Nephron progenitor cell (in vitro differentiated cells): ENCODE data around the gene STK11.
A peak's percentile ranks its signal among the peaks of the same experiment; 100 is the strongest.

Experiments
- DNase-seq: peaks from one replicate; pipeline ENCODE4 v3.0.0; 2021
- H3K27ac Mint-ChIP-seq: 2 replicates; pipeline ENCODE4 v1.8.0; 2021; ENCODE audit warnings: mild to moderate bottlenecking, moderate library complexity, mixed read lengths
- H3K27me3 Mint-ChIP-seq: 2 replicates; pipeline ENCODE4 v1.8.0; 2021; ENCODE audit warnings: mild to moderate bottlenecking, low read depth, mixed read lengths; ENCODE audit not compliant: poor library complexity
- H3K36me3 Mint-ChIP-seq: 2 replicates; pipeline ENCODE4 v1.8.0; 2021; ENCODE audit warnings: low read depth, mixed read lengths
- H3K4me1 Mint-ChIP-seq: 2 replicates; pipeline ENCODE4 v1.8.0; 2021; ENCODE audit warnings: mixed read lengths
- H3K4me3 Mint-ChIP-seq: 2 replicates; pipeline ENCODE4 v1.8.0; 2021; ENCODE audit warnings: mild to moderate bottlenecking, moderate library complexity, mixed read lengths
- H3K9me3 Mint-ChIP-seq: 2 replicates; pipeline ENCODE4 v1.8.0; 2021; ENCODE audit warnings: mild to moderate bottlenecking, moderate library complexity, mixed read lengths
- CTCF ChIP-seq: fragments of 200-600 bp; sonication (generic); IDR thresholded peaks from 2 replicates; pipeline ENCODE4 v1.5.0; 2021; ENCODE audit warnings: antibody characterized with exemption

The STK11 gene

DNA sequence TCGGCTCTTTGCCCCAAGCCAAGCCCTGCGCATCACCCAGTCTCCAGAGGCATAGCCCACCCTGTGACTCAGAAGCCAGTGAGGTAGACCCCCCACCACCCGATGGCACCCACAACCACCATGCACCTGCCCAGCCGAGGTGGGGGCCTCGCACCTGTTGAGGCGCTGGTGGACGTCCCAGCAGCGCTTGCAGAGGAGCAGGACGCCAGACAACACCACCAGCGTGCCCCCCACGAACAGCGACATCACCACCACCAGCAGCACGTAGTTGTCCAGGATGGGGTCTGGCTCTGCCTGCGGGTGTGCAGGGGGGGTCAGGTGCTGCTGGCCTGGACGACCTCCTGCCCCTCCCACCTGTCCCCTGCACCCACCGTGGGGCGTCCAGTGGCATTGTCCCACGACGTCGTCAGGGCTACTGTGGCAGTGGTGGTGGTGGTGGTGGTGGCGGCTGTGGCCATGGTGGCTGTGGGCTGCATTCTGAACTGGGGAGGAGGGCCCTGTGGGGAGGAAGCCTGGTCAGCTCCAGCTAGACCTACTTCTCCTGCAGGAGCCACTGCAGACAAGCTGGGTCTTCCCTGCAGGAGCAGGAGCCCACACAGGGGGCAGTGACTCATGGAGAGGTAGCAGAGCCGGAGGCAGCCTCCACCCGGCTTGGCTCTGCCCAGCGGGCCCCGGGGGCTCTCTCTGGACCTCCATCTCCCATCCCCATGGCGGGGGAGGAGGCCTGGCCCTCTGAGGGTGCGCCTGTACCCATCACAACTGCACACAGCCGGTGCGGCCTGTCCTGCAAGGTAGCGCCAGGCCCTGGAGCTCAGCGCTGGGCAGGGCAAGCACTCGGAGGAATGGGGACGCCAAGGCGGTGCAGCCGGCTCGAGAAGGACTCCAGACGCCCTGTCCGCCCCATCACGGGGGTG, 30.3 kb downstream of the STK11 start:
- TF ChIP-seq CTCF: no peak
- H3K27ac Mint-ChIP-seq: no peak overlapping the region
- no peak for DNase-seq
- H3K9me3 Mint-ChIP-seq: no peaks in the 10 kb centered on the region
- peak overlapping the region; percentile 62 for H3K4me3 Mint-ChIP-seq
- no peaks in the 10 kb centered on the region for H3K36me3 Mint-ChIP-seq
- H3K27me3 Mint-ChIP-seq: no peaks in the 10 kb centered on the region
- H3K4me1 Mint-ChIP-seq: peaks cover 29% of the 10 kb centered on the region

- Mint-ChIP-seq H3K27me3 (no peaks in the 10 kb centered on the region), H3K9me3 (no peaks in the 10 kb centered on the region), H3K4me3 (peak overlapping the region; percentile 62), H3K27ac (no peak overlapping the region), H3K4me1 (peaks cover 30% of the 10 kb centered on the region), H3K36me3 (no peaks in the 10 kb centered on the region)
- peak; percentile 54 for DNase-seq
- no peak for TF ChIP-seq CTCF
Measured at GRCh38 chr19:1236576-1236975, 31.0 kb downstream of the STK11 start.

DNA sequence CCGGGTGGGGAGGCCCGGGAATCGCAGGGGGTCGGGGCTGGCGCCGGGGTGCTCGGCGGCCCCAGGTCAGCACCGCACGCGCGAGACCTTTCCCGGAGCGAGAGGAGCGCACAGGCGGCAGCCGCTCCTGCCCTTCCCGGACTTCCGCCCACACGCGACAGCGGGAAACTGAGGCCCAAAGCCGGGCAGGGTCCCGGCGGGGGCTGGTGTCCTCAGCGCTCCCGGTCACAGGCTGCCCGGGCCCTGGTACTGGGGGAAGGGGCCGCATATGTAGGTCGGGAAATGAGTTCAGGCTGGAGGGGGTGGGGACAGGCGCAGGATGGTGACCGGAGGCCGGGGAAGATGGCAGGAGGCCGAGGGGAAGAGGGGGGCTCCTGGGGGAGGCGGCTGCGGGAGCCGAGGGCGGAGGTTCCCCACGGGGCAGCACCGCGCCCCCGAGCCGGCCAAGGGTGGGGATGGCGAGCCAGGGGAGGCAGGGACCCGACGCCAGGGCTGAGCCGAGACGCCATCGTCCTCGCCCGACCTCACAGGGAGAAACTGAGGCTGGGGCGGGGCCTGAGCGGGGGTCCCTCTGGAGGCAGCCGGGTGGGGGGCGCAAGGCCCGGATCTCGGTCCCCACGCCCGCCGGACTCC, 31.6 kb downstream of the STK11 start:
- peaks cover 26% of the 10 kb centered on the region for H3K4me1 Mint-ChIP-seq
- no peak overlapping the region for H3K27ac Mint-ChIP-seq
- no peaks in the 10 kb centered on the region for H3K27me3 Mint-ChIP-seq
- H3K36me3 Mint-ChIP-seq: no peaks in the 10 kb centered on the region
- H3K9me3 Mint-ChIP-seq: no peaks in the 10 kb centered on the region
- peak; percentile 45 for DNase-seq
- H3K4me3 Mint-ChIP-seq: peak overlapping the region; percentile 75
- TF ChIP-seq CTCF: no peak

GRCh38 chr19:1237754-1238368, 32.3 kb downstream of the STK11 start, which contains the start of gene CBARP:
CBARP (minus strand) TSS chr19:1238005; CDS start chr19:1236100, 1,905 bp downstream.
- Mint-ChIP-seq H3K4me3 (peak within 1 kb of the TSS; percentile 82), H3K27ac (peak within 1 kb of the TSS; percentile 90), H3K4me1 (peaks cover 21% of the 10 kb centered on the region), H3K27me3 (no peaks in the 10 kb centered on the region), H3K36me3 (no peaks in the 10 kb centered on the region), H3K9me3 (no peaks in the 10 kb centered on the region)
- peak; percentile 80 for DNase-seq
- TF ChIP-seq CTCF: no peak

- Mint-ChIP-seq H3K9me3 (no peaks in the 10 kb centered on the region), H3K27me3 (no peaks in the 10 kb centered on the region), H3K4me1 (peaks cover 28% of the 10 kb centered on the region), H3K4me3 (peak overlapping the region; percentile 82), H3K36me3 (no peaks in the 10 kb centered on the region), H3K27ac (peak overlapping the region; percentile 90)
- no peak for DNase-seq
- TF ChIP-seq CTCF: no peak
Measured at GRCh38 chr19:1238369-1239303, 33.1 kb downstream of the STK11 start.
